HG02588 (cell line): Measurements from ENCODE around the gene SBSN.

Source experiments
- ATAC-seq: cut with Tn5 transposase; IDR thresholded peaks from one replicate; pipeline ENCODE4 v1.9.1; 2021; ENCODE audit warnings: mild to moderate bottlenecking, moderate library complexity; ENCODE audit not compliant: unreplicated experiment

The SBSN gene

DNA sequence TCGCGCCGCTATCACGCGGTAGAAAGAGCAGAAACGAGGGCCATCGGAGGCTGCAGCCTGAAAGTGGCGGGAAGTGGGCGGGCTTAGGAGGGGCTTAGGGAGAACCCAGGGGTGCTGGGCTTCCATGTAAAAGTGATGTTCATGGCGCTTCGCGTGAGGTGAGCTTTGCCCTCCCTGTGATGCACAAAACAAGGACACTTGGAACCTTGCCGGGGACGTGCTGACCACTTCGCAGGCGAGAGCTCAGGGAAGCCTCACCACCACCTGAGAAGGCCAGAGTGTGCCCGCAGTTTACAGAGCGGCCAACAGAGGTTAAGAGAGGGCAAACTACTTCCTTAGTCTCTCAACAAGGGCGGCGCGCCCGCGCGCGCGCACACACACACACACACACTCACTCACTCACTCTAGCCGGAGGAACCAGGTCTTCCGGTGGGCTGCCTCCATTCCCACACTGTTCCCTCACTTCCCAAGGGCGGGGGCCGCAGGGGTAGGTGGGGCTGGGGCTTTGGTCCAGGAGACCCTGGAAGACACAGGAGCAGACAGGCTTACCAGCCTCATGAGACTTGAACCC is 5.8 kb upstream of the SBSN start:
- ATAC-seq, result no peak

DNA sequence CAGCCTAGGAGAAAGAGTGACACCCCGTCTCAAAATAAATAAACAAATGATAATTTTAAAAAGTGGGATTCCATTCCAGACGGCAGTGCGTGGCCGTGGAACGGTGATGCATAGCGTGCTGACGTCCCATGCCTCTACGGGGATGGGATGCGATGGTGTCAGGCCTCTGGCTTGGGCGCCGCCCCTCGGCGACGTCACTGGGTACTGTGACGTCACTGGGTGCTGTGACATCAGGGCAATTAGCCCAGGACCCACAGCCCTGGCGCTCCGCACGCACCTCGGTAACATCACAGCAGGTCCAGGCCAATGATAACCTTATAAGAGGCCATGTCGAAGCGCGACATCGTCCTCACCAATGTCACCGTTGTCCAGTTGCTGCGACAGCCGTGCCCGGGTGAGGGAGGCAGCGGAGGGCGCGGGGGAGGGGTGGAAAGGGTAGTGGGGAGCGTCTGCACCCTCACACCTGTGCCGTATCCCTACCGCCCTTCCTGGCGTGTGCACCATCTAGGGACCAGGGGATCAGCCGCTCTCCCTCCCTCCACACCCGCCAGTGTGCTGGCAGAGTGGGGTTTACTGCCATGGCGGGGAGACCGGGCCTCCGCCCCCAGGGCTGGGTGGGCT is 5.2 kb upstream of the SBSN start, which contains the start of gene GAPDHS:
TSS of gene GAPDHS (plus strand) at position 256 of the 621 bp plus-strand sequence. CDS start at position 328, 72 bp downstream.
- ATAC-seq, result no peak

DNA sequence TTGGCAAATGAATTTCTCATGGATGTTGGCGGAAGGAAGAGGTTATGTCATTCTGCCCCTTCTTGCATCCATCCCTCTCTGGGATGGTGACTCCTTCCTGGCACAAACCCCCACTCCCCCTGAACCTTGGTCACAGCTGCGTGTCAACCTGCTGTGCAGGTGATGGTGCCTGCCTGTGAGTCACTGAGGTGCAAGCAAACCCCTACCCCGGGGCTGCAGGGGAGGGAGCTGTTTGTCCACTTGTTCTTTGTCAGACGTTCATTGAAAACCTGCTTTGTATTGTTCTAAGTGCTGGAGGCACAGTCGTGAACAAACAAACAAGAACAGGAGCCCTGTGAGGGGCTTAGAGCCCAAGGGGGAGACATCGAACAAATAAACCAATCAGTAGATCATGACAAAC is 3.2 kb upstream of the SBSN start:
- no peak for ATAC-seq

DNA sequence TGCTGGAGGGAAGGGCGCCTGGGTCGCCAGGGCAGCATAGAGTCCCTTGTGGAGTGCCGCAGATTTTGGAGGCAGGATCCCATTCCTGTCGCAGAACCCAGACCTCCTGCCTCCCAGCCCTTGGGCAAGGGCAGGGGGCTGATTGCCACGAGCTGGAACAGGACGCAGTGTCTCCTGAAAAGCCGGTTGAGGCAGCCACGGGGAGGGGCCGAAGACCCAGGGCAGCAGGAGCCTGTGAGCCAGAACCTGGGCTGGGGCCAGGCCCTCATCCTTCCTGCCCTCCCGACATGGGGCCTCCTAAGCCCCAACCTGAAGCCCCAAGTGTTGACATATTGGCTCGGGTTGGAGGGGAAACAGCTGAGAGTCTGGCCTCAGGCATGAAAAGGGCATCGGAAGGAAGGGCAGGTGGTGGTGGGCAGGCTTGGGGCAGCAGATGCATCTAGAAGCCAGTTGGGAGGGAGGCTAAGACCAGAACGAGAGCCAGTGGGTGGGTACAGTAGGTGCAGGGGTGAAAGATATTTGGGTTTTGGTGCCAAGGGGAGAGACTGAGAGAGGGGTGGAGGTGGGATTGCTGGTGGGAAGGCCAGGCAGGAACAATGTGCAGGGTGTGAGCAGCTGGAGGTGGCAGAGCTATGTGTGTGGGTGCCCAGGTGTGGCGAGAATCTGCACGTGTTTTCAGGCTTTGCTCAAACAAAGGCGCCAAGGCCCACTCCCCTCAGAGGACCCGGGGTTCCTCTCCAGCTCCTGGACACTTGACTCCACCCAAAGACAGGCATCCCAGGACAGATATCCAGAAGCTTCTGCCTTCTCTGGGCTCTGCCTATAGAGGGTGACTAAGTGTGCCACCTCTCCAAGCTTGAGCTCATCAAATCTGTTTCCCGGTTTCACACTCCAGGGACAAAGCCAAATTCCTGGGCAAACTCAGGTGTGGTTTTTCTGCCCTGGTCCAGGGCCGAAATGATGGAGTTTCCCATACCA is 1.4 kb upstream of the SBSN start:
- no peak for ATAC-seq

DNA sequence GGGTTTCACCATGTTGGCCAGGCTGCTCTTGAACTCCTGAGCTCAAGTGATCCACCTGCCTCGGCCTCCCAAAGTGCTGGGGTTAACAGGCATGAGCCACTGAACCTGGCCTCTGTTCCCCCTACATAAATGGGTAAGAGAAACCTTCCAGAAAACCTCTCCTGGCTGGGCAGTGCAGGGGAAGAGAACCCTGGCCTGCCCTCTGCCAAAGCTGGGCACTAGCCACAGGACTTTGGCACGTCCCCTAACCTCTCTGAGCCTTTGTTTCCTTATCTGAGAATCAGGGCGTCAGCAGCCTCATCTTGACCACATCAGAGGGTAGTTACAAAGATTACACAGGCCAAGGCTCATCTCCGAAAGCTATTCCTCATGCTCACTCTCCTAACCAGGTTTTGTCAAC is 2.2 kb downstream of the SBSN start:
- ATAC-seq, result no peak

DNA sequence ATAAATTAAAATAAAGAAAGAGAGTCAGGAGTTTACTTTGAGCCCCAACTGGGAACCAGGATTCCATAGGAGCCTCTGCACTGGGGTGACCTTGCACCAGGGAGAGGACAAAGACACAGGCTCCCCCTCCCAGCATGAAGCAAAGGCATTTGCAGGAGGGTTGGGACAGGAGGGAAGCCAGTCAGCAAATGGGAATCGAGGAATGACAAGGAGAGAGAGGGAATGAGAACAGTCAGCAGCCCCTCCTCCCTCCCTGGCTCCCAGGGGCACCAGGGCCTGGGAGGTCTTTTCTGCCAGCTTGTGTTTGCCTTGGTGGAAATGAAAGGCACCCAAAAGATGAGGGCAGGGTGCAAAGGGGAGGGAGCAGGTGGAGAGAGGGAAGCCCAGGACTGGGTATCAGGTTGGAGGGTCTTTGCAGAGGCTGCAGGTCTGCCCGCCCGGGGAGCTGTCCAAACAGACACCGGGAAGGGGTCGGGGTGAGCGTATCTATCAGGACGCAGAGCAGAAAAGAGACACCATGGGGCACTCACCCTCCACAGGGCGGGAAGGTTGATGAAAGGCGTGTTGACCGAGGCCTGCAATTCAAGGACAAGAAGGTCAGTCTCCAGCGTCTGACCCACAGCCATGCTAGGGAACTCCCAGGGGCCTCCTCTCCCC is 3.8 kb downstream of the SBSN start:
- no peak for ATAC-seq

DNA sequence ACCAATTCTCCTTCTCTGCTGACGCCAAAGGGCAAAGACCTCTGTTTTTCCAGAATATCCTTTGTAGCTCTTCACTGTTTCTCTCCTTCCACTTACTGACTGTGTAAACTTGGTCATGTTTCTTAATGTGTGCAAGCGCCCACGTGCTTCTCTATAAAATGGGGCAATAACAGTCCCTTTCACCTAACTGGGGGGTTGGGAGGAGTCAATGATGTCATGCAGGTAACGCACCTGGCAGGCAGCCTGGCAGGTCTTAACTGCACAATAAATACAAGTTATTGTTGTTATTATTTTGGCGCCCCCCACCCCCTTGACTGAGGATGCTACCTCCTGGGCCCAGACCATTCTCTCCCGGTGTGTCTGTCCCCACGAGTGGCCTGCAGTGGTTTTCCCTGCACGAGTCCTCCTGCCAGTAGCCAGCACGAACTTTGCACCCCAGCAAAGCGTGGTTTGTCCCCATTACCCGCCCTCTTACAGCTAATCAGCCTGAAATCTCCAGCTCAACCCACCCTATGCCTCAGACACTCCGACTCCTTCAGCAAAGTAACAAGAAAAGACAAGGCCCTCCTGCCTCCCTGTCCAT is 5.3 kb downstream of the SBSN start:
- ATAC-seq, result no peak

DNA sequence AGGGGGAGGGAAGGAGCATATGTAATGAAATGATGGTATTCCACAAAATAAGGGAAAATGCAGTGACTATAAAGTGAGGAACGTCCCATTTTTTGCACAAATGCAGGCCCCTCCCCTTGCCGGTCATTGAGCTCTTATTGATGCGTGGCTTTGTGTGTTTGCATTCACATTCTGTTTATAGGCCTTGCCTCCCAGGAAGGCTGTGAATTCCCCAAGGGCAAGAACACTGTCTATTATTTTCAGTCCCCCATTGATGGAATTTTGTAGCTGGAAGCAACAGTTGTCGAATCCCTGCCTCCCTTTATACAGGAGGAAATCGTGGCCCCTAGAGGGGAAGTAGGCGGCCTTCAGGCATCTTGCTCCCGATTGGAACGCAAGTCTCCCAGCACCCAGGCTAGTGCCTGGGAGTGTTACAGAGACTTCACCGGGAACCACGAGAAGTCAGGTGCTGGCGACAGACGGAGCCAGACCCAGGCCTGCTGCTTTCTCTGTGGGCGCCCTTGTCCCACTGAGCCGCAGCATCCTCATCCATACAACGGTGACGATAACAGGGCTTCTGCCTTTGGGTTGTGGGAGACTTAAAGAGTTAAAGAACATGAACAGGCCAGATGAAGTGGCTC is 6.9 kb downstream of the SBSN start:
- no peak for ATAC-seq

DNA sequence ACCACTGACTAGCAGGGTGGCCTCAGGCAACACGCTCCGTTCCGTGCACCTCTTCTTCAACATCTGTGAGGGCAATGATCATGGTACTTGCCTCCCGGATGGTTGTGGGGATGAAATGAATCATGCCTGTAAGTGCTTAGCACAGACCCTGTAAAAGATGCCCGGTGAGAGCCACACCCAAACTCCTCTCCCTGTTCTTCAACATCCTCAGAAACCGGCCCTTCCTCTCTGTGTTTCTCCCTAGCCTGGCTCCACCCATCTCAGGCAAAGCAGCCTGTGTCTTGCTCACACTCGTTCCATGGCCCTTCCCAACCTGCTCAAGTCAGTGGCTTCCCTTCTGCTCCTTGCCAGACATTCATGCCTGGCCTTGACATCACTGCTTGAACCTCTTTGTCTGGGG is 8.8 kb downstream of the SBSN start:
- no peak for ATAC-seq

DNA sequence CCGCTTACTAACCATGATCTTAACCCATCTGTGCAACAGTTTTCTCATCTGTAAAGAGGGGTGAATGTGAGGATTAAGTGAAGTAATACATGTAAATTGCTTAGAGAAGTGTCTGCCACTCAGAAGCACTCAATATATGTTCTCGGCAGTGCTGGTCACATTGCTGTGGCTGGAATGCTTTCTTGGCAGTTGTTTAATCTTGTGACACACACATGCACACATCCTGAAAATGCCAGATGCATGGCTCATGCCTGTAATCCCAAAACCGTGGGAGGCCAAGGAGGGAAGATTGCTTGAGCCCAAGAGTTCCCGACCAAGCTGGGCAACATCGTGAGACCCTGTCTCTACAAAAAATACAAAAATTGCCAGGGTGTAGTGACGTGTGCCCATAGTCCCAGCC is 9.8 kb downstream of the SBSN start:
- no peak for ATAC-seq

DNA sequence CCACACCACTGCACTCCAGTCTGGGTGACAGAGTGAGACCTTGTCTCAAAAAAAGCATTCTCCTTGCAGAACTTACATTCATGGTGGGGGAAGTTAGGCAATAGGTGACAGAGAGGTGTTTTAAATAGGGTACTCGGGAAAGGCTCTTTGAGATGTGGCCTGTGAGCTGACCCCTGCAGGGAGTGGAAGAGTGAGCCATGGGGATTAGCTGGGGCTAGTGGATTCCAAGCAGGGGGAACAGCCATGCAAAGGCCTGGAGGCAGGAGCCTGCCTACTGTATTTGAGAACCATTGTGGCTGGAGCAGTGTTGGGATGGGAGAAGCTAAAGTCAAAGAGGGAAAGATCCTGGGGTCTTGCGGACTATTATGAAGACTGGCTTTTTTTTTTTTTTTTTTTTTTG is 10.8 kb downstream of the SBSN start:
- ATAC-seq, result no peak

DNA sequence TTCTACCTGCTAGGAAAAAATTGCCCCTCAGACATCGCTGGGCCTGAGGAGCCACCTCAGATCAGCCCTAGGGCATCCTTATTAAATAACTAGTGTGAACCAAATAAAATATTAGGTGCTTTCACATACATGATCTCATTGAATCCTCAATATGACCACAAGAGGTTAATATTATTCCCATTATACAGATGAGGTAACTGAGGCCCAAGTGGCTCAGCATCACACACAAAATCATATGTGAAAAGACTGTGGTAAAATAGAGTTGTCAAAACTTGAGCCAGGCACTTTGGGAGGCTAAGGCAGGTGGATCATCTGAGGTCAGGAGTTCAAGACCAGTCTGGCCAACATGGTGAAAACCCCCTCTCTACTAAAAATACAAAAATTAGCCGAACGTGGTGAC is 11.8 kb downstream of the SBSN start:
- ATAC-seq, result no peak

DNA sequence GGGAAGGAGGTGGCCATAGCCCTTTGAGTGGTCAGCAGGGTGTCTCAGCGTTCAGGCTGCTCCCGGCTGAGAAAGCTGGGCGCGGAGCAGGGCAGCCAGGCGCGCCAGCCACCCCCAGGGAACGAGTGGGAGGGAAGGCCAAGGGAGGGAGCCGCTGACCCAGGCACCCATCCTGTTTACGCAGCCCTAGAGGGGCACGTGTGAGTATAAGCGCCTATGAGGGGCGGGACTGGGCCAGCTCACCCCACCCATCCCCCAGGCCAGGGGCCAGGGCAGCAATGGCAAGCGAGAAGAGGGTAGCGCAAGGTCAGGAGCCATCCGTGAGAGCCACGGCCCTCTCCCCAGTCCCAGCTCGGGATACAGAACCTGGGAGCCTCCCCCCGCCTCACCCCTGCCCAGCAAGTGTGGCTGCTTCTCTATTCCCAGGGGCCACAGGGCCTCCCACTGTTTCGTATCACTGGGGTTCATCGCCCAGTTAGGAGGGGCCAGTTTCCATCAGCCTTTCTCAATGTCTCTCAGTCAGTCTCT is 13.8 kb downstream of the SBSN start:
- ATAC-seq, result no peak

DNA sequence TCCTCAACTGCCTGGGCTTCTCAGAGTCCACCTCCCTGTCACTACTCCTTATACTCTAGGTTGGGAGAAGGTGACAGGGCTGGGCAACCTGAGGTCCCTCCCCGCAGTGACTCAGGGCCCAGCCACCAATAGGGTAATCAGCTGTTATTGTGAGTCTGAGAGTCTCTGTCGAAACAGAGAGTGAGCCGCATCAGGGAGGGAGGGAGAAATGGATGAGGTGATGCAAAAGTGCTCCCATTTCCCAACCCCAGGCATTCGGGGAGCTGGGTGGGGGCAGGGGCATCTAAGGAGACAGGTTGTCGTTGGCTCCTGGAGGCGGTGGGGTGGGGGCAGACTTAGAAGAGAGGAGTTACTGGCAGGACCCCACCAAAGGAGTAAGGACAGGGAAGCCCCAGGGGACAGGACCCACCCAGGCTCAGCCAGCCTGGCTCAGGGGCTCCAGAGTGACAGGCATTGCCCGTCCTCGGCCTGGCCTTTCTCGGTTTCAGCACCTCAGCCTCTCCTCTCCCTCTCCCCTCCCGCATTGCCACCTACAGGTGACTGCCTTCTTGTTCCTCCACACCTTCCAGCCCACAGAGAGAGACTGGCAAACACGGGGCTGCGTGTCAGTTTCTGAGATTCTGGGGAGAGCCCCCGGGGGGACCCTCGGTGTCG is 14.4 kb downstream of the SBSN start, which contains the start of gene DMKN:
TSS of gene DMKN (minus strand) at position 22 of the 654 bp plus-strand sequence. CDS start 174 bp downstream, outside the sequence.
- no peak for ATAC-seq

DNA sequence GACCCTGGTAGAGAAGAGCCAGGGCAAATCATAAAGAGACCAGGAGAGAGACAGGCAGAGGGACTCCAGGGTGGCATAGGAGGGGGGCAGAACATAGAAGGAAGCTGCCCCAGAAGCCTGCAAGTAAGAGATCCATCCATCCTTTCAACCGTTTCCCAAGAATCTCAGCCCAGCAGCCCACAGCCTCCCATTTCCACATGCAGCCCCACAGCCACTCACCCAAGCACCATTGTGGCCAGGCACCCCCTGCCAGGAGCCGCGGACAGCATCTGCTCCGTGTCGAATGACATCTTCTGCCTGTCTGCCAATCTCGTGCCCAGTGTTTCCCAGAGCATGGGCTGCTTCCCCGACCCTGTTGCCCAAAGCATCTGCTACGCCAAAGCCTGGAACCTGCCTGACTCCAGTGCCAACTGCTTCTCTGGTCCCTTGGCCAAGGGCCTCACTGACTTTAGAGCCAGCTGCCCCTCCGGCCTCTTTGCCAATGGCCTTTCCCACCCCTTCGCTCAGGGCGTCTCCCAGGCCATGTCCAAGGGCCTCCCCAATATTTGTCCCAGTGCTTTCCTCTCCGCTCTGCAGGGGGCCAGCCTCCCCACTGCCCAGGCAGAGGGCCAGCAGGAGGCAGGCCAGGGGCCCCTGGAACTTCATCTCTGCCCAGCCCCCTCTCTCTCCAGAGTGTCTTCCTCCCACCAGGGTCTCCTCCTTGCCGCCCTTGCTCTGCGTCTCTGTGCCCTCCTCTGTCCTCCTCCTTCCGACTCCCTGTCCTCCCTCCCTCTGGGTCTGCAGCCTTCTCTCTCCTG is 15.1 kb downstream of the SBSN start:
- ATAC-seq, result no peak

DNA sequence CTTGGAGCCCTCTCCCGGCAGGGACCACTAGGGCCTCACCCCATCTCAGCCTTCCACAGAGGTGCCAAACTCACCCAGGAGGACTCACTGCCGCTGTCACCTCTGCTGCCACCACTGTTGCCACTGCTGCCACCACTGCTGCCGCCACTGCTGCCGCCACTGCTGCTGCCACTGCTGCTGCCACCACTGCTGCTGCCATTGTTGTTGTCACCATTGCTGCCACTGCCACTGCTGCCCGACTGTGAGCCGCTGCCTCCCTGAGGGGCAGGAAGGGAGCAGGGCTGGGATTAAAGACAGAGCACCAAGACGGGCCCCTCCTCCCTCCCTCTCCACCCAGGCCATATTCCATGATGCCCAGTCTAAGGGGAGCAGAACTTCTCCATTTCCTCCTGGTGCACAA is 16.8 kb downstream of the SBSN start:
- ATAC-seq, result no peak

DNA sequence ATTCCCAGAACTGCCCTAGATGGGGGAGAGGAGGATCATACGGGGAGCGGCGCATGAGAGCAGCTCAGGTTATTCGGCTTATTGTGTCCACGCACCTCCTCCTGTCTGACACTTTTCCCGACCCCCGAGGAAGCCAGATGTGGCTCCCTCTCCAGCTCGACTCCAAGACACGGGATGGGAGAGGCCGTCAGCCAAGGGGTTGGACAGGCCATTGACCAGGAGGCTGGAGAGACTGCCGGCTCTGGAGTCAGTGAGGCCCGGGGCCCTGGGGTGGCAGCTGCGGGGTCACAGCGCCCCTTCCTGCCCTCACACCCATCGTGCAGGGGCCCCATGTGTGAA is 17.5 kb downstream of the SBSN start:
- no peak for ATAC-seq

DNA sequence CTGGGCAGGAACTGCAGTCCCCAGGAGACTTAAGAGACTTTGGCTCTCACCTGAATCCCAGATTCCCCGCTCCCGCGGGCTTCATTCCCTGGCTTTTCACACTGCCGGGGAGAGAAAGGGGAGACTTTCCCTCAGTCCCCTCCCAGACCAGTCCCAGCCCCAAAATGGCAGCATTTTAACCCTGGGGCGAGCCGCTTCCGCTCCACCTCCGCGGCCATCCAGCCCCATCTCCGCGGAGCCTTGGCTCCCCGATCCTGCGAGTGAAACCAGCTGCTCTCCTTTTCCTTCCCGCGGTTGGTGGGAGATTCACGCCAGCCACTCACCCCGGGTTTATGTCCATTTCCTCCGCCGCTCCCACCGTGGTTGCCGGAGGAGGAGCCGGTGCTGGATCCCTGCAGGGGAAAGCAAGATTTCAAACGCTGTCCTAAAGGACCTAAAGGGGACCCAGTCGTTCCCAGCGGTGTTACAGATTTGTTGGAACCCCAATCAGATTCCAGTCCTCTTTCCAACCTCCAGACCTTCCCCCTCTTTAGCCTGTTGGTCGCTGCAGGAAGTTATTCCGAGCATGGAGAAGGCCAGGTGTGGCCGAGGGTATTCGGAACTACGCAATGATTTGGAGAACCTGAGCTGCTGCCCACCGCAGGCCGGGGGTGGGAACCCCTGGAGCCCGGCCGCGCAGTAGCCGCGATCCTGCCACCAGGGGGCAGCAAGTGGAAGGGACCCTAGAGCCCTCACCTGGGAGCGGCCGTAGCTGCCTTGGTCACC is 18.1 kb downstream of the SBSN start:
- no peak for ATAC-seq
